ENCODE measurements around the gene NIM1K.
"Not testable (repeated sequence)": the region's sequence is repeated elsewhere in the genome, so short reads cannot be mapped to it uniquely, and the experiment has no call there.

GRCh38 chr5:43201442-43201841, 9.4 kb downstream of the NIM1K start:
- TF ChIP-seq EZH2phosphoT487 (IDR thresholded peaks at IDR 0.05; ENCODE audit: borderline replicate concordance, low read depth); CTCF (IDR thresholded peaks at IDR 0.05); JUND (IDR thresholded peaks at IDR 0.05); RAD21 (IDR thresholded peaks at IDR 0.05; ENCODE audit: low read length): not testable (repeated sequence)
